Body of pancreas (tissue), 4 donors: ENCODE measurements around the gene PDE3A.

Experiments used
- CTCF ChIP-seq, 7 experiments: fragments of 450-650 bp in 4 of 7; fragments of 200-600 bp in 3 of 7; sonication (generic) in 3 of 7; IDR thresholded peaks; one replicate each; pipeline ENCODE4 v1.5.1; 2016 to 2019; ENCODE audit warnings: antibody characterized with exemption in 7 of 7
- POLR2A ChIP-seq, 3 donors: fragments of 450-650 bp; IDR thresholded peaks; one replicate each; pipeline ENCODE4 v1.6.1; 2016; ENCODE audit warnings: antibody characterized with exemption in 3 of 3, mild to moderate bottlenecking in 2 of 3

GRCh38 chr12:20494851-20495250 lies 126.5 kb downstream of the PDE3A start:
- TF ChIP-seq CTCF (IDR thresholded peaks at IDR 0.05) (no peak), POLR2A (IDR thresholded peaks at IDR 0.05) (no peak)
